Activated CD4-positive, alpha-beta T cell treated with anti-CD3 and anti-CD28 coated beads, Interleukin-2, amount 10 ng/mL, durations not matched to agents 7 days and 5 days (primary cell): Measurements from ENCODE around the gene C5. TPM values are rescaled to one million over a fixed set of nuclear protein-coding genes. Genes with fewer than 3 reads are reported as not detected.

Experiments used
- CTCF ChIA-PET: fragments of 350-600 bp; sonication (Branson Sonifier 250); formaldehyde crosslinking; loops from one replicate; lab custom pipeline; 2021; ENCODE audit warnings: antibody characterized with exemption; lab: Charles Lee
- POLR2A ChIA-PET: fragments of 350-600 bp; sonication (Branson Sonifier 250); formaldehyde crosslinking; loops from one replicate; lab custom pipeline; 2021; ENCODE audit warnings: antibody characterized with exemption; lab: Charles Lee
- DNase-seq: peaks from one replicate; pipeline ENCODE4 v3.0.0-alpha.2; 2020
- H3K27ac Mint-ChIP-seq: one replicate; pipeline ENCODE4 v1.8.0; 2021; ENCODE audit warnings: mild to moderate bottlenecking, moderate library complexity, mixed read lengths
- H3K27me3 Mint-ChIP-seq: one replicate; pipeline ENCODE4 v1.8.0; 2021; ENCODE audit warnings: mixed read lengths
- H3K36me3 Mint-ChIP-seq: one replicate; pipeline ENCODE4 v1.8.0; 2021; ENCODE audit warnings: low read depth, mixed read lengths
- H3K4me1 Mint-ChIP-seq: one replicate; pipeline ENCODE4 v1.8.0; 2021; ENCODE audit warnings: mixed read lengths
- H3K4me3 Mint-ChIP-seq: one replicate; pipeline ENCODE4 v1.8.0; 2021; ENCODE audit warnings: mild to moderate bottlenecking, moderate library complexity, mixed read lengths
- H3K9me3 Mint-ChIP-seq: one replicate; pipeline ENCODE4 v1.8.0; 2021; ENCODE audit warnings: mixed read lengths
- total RNA-seq, 2 experiments: library from RNA; stranded (reverse); gene quantifications; one replicate each; pipeline ENCODE4 v1.2.3, GENCODE V29; 2021

C5 gene
- total RNA-seq, 2 experiments from 2014 or later = 2.4 to 2.8 TPM

DNA sequence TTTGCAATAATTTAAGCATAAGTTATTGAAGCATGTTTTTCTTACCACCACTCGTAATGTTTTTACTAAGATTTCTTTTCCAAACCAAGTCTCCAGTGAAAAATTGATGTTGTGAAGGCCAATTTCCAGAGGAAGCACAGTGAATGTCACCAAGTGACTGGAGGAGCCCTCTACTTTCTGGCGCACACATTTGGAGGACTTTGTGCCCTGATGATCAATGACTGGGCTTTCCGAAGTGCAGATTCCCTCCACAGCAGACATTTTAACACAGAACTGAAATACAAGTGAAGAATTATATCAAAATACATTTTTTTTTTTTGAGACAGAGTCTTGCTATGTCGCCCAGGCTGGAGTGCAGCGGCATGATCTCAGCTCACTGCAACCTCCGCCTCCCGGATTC, 52.6 kb downstream of the C5 start:
- no peak for DNase-seq

DNA sequence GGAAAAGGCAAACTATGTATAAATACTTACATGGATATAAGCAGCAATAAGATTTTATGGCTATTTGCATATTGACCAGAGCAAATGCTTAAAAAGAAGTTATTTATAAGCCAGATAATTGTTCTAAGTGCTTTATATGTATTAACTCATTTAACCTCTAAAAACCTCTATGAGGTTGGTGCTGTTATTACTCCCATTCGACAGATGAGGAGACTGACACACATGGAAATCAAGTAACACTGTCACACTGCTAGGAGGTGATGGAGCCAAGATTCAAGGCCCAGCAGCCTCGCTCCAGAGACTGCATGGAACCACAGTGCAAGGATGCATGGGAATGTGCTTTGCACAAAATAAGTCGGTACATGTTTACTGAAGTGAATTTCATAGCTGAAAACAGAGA, 53.7 kb downstream of the C5 start:
- Mint-ChIP-seq H3K27me3 (no peaks in the 10 kb centered on the region), H3K4me1 (no peaks in the 10 kb centered on the region), H3K36me3 (no peaks in the 10 kb centered on the region), H3K4me3 (no peak overlapping the region), H3K27ac (no peak overlapping the region), H3K9me3 (no peaks in the 10 kb centered on the region)
- CTCF ChIA-PET = no interaction called here
- POLR2A ChIA-PET = no interaction called here
- DNase-seq = no peak

More for the DNA sequence above, 52.6 kb downstream of the C5 start:
- no peak overlapping the region for H3K27ac Mint-ChIP-seq
- ChIA-PET CTCF (interaction anchor here (1.5 kb wide), 1 partner anchor 16 kb away, joined by 4 read pairs; no protein-coding TSS in a partner anchor), POLR2A (no interaction called here)
- no peaks in the 10 kb centered on the region for H3K4me1 Mint-ChIP-seq
- H3K27me3 Mint-ChIP-seq = no peaks in the 10 kb centered on the region
- H3K9me3 Mint-ChIP-seq = no peaks in the 10 kb centered on the region
- no peaks in the 10 kb centered on the region for H3K36me3 Mint-ChIP-seq
- no peak overlapping the region for H3K4me3 Mint-ChIP-seq

DNA sequence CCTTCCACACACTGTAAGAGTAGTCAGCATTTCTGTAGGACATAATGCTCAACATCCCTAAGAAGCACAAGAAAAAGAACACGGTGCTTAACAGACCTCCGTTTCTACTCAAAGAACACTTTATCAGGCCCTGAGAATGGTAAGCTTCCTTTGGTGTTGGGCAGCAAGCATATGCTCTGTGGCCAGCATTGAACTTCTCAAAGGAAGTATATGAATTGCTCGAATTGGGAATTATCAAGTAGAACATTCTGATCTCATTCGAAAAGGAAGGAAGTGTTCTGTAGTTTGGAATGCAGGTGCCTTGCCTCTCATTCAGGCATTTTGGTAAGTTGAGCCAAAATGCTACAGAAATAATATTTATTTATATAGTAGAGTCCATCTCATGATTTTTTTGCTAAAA, 61.0 kb downstream of the C5 start:
- Mint-ChIP-seq H3K27ac (no peak overlapping the region), H3K4me3 (no peak overlapping the region), H3K9me3 (no peaks in the 10 kb centered on the region), H3K27me3 (peaks cover 5% of the 10 kb centered on the region), H3K36me3 (no peaks in the 10 kb centered on the region), H3K4me1 (no peaks in the 10 kb centered on the region)
- ChIA-PET POLR2A (no interaction called here), CTCF (no interaction called here)
- no peak for DNase-seq

DNA sequence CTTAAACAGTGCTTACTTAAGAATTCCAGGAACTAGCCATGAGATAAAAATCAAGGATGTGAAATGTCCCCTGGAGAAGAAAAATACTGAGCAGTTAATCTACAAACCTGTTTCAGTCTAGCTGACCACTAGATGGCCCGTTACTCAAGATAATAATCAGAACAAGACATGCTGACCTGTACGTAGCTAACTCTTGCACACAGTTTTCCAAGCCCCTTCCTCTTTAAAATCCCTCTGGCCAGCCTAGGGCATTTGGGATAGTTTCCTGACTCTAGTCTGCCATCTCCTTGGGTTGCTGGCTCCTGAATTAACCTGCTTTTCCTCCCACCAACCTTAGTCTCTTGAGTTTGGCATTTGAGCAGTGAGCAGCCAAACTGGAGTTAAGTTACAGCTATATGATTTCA, 64.3 kb downstream of the C5 start:
- no peak for DNase-seq
- Mint-ChIP-seq H3K9me3 (no peaks in the 10 kb centered on the region), H3K36me3 (no peaks in the 10 kb centered on the region), H3K27ac (no peak overlapping the region), H3K4me1 (peaks cover 5% of the 10 kb centered on the region), H3K4me3 (no peak overlapping the region), H3K27me3 (peaks cover 15% of the 10 kb centered on the region)
- ChIA-PET POLR2A (no interaction called here), CTCF (interaction anchor here (0.8 kb wide), 1 partner anchor 21 kb away, joined by 3 read pairs; no protein-coding TSS in a partner anchor)

DNA sequence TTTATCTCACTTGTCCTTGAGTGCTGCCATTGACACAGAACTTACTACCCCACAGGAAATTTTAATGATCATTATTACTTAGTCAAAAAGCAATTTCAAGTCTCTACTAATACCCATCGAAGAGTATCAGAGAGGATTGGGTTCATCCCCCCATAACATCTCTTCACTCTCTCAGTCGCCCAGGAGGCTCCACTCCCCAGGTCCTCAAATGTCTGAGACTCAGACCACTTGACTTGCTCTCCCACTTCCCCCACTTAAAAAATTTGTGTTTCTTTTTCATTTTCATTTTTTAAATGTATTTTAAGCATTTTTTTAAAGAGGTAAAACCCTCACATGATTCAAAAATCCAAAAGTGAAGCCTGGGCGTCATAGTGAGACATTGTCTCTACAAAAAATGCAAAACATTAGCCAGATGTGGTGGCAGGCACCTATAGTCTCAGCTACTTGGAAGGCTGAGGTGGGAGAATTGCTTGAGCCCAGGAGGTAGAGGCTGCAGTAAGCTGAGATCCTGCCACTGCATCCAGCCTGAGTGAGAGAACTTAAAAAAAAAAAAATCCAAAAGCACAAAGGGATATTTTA, 66.7 kb downstream of the C5 start:
- H3K9me3 Mint-ChIP-seq = no peaks in the 10 kb centered on the region
- ChIA-PET CTCF (no interaction called here), POLR2A (no interaction called here)
- H3K27ac Mint-ChIP-seq = no peak overlapping the region
- H3K36me3 Mint-ChIP-seq = no peaks in the 10 kb centered on the region
- H3K27me3 Mint-ChIP-seq = peaks cover 15% of the 10 kb centered on the region
- no peak overlapping the region for H3K4me3 Mint-ChIP-seq
- DNase-seq = no peak
- H3K4me1 Mint-ChIP-seq = peaks cover 5% of the 10 kb centered on the region

DNA sequence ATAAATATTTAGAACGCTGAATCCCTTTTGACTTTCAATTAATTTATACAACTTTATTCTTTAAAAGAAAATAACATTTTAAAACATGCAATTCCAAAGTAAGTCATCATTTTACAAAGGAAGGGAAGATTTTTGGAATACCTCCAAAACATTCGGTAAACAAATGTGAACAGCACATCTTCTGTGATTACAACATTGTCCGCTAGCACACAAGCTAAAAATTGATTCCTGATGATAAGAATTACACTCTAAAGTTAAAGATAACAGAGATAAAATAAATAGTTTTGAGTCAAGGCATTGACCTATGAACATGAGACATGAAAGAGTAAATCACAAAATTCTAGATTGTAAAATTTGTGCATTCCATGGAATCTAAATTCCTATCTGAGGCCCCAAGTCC, 67.2 kb downstream of the C5 start:
- CTCF ChIA-PET = no interaction called here
- H3K27ac Mint-ChIP-seq = no peak overlapping the region

DNA sequence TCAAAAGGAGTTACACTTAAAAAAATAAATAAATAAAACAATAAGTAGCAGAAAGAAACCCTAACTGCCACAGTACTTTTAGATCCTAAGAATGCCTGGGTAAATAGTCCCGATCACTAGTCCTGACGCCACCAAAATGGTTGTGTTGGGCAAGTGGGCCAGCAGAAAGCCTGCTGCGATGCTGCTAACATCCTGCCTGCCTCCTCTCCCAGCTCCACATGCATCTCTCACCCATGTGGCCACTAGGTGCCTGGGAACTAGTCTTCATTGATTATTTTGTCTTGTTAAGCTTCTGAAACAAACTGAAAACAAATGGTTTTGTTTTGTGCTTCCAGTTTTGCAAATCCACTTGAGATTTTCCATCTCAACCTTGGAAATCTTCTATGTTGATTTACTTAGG, 69.1 kb downstream of the C5 start:
- Mint-ChIP-seq H3K36me3 (no peaks in the 10 kb centered on the region), H3K27me3 (peaks cover 15% of the 10 kb centered on the region), H3K27ac (no peak overlapping the region), H3K9me3 (no peaks in the 10 kb centered on the region), H3K4me3 (no peak overlapping the region), H3K4me1 (peaks cover 5% of the 10 kb centered on the region)
- POLR2A ChIA-PET = no interaction called here
- DNase-seq = no peak
- CTCF ChIA-PET = interaction anchor here (0.7 to 1.7 kb wide), 10 partner anchors 9 to 227 kb away, joined by 3 to 8 read pairs (median 4); no protein-coding TSS in a partner anchor

More for the DNA sequence above, 67.2 kb downstream of the C5 start:
- Mint-ChIP-seq H3K4me1 (peaks cover 5% of the 10 kb centered on the region), H3K4me3 (no peak overlapping the region), H3K36me3 (no peaks in the 10 kb centered on the region), H3K9me3 (no peaks in the 10 kb centered on the region), H3K27me3 (peaks cover 15% of the 10 kb centered on the region)
- no peak for DNase-seq
- POLR2A ChIA-PET = no interaction called here

DNA sequence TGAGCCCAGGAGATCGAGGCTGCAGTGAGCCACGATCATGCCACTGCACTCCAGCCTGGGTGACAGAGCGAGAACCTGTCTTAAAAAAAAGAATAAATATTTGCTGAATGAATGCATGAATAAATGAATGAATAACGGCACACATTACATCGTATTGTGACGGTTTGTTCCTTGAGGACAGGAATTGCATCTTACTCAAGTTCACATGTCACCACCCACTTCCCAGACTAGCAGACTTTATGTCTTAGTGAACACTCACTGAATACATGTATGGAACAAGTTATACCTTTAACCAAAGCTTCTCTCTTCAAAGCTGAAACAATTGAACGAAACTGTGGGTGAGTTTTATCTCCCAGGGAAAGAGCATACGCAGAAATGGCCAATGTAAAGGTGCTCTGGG, 70.3 kb downstream of the C5 start:
- H3K27ac Mint-ChIP-seq = no peak overlapping the region

DNA sequence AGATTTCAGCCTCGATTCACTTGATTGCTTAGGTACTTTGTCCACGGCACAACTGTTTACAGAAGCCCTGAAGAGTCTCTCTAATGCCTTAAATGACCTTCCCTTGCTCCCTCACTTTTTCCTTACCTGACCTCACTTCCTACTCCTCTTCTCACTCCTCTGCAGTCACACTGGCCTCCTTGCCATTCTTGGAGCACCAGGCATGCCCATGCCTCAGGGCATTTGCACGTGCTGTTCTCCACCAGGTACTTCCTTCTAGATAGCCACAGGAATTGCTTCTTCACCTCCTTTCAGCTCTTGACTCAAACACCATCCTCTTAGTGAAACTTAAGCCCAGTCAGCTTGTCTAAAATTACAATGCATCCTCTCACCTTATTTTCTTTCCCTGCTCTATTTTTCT, 71.1 kb downstream of the C5 start:
- ChIA-PET POLR2A (no interaction called here), CTCF (interaction anchor here (1.3 kb wide), 1 partner anchor 12 kb away, joined by 3 read pairs; no protein-coding TSS in a partner anchor)
- no peak overlapping the region for H3K27ac Mint-ChIP-seq
- H3K9me3 Mint-ChIP-seq = no peaks in the 10 kb centered on the region
- DNase-seq = no peak
- peaks cover 10% of the 10 kb centered on the region for H3K27me3 Mint-ChIP-seq
- H3K4me1 Mint-ChIP-seq = peaks cover 21% of the 10 kb centered on the region
- no peaks in the 10 kb centered on the region for H3K36me3 Mint-ChIP-seq
- H3K4me3 Mint-ChIP-seq = no peak overlapping the region

More for the DNA sequence above, 70.3 kb downstream of the C5 start:
- Mint-ChIP-seq H3K4me1 (peaks cover 15% of the 10 kb centered on the region), H3K9me3 (no peaks in the 10 kb centered on the region), H3K36me3 (no peaks in the 10 kb centered on the region), H3K4me3 (no peak overlapping the region), H3K27me3 (peaks cover 12% of the 10 kb centered on the region)
- ChIA-PET CTCF (interaction anchor here (0.7 to 1.0 kb wide), 2 partner anchors 8 to 298 kb away, joined by 4 read pairs; no protein-coding TSS in a partner anchor), POLR2A (no interaction called here)
- DNase-seq = no peak

DNA sequence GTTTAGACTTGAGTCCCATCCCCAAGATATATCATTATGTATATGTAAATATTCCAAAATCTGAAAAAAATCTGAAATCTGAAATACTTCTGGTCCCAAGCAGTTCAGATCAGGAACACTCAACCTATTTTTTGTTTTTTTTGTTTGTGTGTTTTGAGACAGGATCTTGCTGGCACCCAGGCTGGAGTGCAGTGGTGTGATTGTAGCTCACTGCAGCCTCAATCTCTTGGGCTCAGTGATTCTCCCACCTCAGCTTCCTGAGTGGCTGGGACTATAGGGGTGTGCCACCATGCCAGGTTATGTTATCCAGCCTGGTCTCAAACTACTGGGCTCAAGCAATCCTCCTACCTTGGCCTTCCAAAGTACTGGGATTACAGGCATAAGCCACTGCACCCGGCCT, 72.8 kb downstream of the C5 start:
- DNase-seq = no peak
- POLR2A ChIA-PET = no interaction called here
- Mint-ChIP-seq H3K27ac (no peak overlapping the region), H3K4me3 (no peak overlapping the region), H3K36me3 (no peaks in the 10 kb centered on the region), H3K9me3 (no peaks in the 10 kb centered on the region), H3K4me1 (peaks cover 20% of the 10 kb centered on the region), H3K27me3 (peaks cover 2% of the 10 kb centered on the region)
- CTCF ChIA-PET = interaction anchor here (1.0 kb wide), 1 partner anchor 222 kb away, joined by 3 read pairs; no protein-coding TSS in a partner anchor

DNA sequence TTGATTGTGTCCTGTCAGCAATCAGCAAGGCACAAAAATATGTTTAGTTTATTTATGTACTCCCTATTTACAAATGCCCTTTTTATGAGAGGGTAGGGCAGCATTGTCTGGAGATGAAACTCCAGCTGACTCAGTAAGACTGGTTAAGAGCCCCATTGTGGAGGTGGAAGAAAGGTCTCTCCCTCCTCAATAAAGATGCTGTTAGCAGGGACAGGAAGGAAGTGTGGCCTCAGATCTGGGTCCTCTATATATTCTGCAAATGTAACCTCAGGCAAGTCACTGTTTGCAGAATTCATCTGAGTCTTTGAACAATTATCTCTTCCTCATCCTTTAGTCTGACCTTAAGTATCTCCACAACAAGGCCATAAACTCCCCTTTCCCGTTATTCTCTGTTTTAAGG, 75.2 kb downstream of the C5 start:
- ChIA-PET POLR2A (no interaction called here), CTCF (interaction anchor here (0.5 kb wide), 1 partner anchor 32 kb away, joined by 3 read pairs; no protein-coding TSS in a partner anchor)
- Mint-ChIP-seq H3K36me3 (no peaks in the 10 kb centered on the region), H3K27me3 (no peaks in the 10 kb centered on the region), H3K27ac (peak overlapping the region; percentile 1), H3K4me1 (peaks cover 16% of the 10 kb centered on the region), H3K9me3 (no peaks in the 10 kb centered on the region), H3K4me3 (no peak overlapping the region)
- peak; percentile 16 for DNase-seq

DNA sequence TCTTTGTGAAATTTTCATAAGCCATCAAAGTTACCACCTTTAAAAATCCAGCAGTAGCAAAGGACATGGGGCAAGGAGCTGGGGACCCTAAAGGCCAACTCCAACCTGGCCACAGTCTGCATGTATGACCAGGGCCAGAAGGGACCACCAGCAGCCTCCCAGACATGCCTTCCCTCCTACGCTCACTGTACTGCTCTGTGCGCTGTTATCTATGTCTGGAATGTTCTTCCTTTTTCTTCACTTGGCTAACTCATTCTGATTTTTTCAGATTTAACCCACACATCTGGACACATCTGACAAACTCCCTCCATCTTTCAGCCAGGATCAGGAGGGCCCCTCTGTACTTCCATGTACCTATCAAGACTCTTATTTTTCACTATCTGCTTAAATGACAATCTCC, 75.9 kb downstream of the C5 start:
- Mint-ChIP-seq H3K9me3 (no peaks in the 10 kb centered on the region), H3K27ac (no peak overlapping the region), H3K4me1 (peaks cover 16% of the 10 kb centered on the region), H3K36me3 (no peaks in the 10 kb centered on the region), H3K4me3 (no peak overlapping the region), H3K27me3 (no peaks in the 10 kb centered on the region)
- no peak for DNase-seq
- ChIA-PET POLR2A (no interaction called here), CTCF (interaction anchor here (0.5 to 0.6 kb wide), 2 partner anchors 90 to 145 kb away, joined by 3 read pairs; no protein-coding TSS in a partner anchor)

DNA sequence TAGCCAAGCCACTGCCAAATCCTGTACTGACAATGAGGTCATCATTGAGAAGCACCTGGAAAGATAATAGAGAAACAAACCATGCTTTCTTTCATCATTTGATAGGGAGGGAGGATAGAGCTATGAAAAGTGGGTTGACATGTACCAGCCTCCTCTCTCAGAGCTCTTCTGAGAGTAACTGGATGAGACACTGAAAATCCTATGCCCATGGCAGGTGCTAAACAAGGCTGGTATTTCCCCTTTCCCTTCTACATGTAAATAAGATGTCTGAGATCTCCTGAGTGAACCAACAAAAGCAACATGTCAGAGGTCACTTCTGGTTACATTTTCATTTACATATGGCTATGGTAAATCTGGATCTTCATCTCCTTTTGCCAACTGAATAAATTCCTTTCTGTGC, 78.1 kb downstream of the C5 start:
- no peak for DNase-seq
- H3K9me3 Mint-ChIP-seq = no peaks in the 10 kb centered on the region
- CTCF ChIA-PET = interaction anchor here (1.1 to 2.4 kb wide), 4 partner anchors 8 to 113 kb away, joined by 3 to 8 read pairs (median 4); no protein-coding TSS in a partner anchor
- no peaks in the 10 kb centered on the region for H3K27me3 Mint-ChIP-seq
- H3K27ac Mint-ChIP-seq = no peak overlapping the region
- POLR2A ChIA-PET = no interaction called here
- no peaks in the 10 kb centered on the region for H3K36me3 Mint-ChIP-seq
- peaks cover 16% of the 10 kb centered on the region for H3K4me1 Mint-ChIP-seq
- H3K4me3 Mint-ChIP-seq = no peak overlapping the region
